Adrenal gland (tissue), 5 donors: ENCODE results near the gene HRG.

Experiments used
- POLR2A ChIP-seq, 2 donors: fragments of 450-650 bp; IDR thresholded peaks; one replicate each; pipeline ENCODE4 v1.6.1; 2017; ENCODE audit warnings: antibody characterized with exemption in 2 of 2, mild to moderate bottlenecking in 2 of 2, moderate library complexity in 1 of 2
- TF ChIP-seq, protein P1 (sequence below), 6 experiments: fragments of 450-650 bp in 4 of 6; fragments of 200-600 bp in 2 of 6; sonication (generic) in 1 of 6; IDR thresholded peaks; 1 replicate in 5 of 6; 2 replicates in 1 of 6; pipeline versions ENCODE4 v1.5.1 to v1.8.0; 2016 to 2021; ENCODE audit warnings: antibody characterized with exemption in 6 of 6, mild to moderate bottlenecking in 2 of 6, moderate library complexity in 1 of 6
- donor health status: DM: no; HTN: no; CAD: no.

DNA sequence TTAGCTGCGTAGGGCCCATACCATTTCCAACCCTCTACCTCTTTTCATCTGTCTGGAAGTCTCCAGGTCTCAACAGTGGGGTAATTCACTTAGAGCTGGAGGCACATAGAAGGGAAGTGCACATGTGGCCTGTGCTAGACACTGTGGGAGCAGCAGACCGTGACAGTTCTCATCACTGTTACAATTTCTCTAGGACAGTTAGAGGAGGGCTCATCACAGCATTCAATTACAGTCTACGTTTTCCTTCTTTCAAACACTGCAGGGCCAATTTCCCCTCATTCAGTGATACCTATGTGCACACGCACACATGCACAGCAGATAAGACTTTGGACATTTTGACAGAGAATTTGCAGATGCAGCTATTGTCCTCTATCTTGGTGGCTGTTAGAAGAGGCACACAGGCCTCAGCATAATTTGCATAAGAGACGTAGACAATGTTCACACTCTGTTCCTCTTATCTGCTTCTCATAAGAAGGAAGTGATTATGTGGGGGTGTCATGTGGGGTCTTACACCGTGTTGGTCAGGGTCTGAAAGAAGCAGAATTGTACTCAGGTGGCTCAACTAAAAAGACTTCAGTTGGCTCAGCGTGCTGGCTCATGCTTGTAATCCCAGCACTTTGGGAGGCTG is 12.6 kb upstream of the HRG start:
- TF ChIP-seq, protein P1, sequence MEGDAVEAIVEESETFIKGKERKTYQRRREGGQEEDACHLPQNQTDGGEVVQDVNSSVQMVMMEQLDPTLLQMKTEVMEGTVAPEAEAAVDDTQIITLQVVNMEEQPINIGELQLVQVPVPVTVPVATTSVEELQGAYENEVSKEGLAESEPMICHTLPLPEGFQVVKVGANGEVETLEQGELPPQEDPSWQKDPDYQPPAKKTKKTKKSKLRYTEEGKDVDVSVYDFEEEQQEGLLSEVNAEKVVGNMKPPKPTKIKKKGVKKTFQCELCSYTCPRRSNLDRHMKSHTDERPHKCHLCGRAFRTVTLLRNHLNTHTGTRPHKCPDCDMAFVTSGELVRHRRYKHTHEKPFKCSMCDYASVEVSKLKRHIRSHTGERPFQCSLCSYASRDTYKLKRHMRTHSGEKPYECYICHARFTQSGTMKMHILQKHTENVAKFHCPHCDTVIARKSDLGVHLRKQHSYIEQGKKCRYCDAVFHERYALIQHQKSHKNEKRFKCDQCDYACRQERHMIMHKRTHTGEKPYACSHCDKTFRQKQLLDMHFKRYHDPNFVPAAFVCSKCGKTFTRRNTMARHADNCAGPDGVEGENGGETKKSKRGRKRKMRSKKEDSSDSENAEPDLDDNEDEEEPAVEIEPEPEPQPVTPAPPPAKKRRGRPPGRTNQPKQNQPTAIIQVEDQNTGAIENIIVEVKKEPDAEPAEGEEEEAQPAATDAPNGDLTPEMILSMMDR (IDR thresholded peaks at IDR 0.05): no peak
- TF ChIP-seq POLR2A (IDR thresholded peaks at IDR 0.05): no peak
